ENCODE results near the gene EXOG. TPM values are rescaled to one million over a fixed set of nuclear protein-coding genes. Genes with fewer than 3 reads are reported as not detected.

The EXOG gene
- total and polyA plus RNA-seq, 10 of the 15 experiments (the other 5 are each of a cell fraction or from before 2014, with no cell fraction given), result 7.8 to 20.9 (median 19.6) TPM

DNA sequence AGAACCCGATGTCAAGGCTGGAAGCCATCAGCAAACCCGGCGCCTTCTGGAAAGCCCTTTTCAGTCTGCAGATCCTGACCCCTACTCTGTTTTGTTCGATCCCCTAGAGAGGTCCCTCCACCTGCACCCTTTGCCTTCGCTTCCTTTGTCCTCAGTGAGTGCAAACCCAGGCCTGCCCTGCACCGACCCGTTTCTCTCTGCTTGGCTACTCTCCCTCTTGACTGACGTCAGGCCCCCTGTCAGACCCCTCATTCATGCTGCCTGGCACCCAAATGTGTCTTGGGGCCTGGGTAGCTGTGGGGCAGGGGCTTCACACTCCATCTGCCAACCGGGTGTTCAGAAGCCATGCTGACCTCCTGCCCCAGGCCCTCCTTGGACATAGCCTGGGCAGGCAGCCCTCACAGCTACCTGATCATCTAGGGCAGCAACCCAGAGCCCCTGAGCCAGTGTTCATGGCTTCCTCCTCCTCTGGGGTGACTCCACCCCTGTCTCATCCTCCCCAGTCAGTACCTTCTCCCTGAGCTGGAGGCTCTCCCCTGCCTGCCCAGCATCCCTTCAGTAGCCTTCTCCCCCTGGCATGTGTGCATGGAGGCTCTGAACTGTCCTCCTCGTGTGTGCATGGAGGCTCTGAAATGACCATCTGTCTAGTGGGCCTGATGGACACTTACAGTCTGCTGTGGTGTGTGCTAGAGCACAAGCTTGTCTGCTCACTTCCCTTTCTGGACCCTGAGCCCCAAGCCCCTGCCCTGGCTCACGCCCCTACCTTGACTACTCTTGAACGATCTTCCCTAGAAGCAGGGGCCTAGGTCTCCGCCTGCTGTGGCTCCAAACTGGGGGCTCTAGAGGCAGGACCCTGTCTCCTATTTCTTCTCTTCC lies 69.4 kb downstream of the EXOG start:
- CTCF ChIA-PET, result no interaction called here
- POLR2A ChIA-PET, result no interaction called here
- H3K27me3 ChIP-seq (replicated peaks in 1 of 2; ENCODE audit: control insufficient read depth in 2 of 2, insufficient read depth in 2 of 2, low read length in 1 of 2), result no peaks in the 10 kb centered on the region
- H3K9ac ChIP-seq (ENCODE audit: control insufficient read depth, insufficient read depth, low read length), result no peak overlapping the region
- DNase-seq (ENCODE audit: low read depth, low spot score) (no peak), ATAC-seq (no peak), FAIRE-seq (no peak)
- H4K20me1 ChIP-seq (ENCODE audit: control insufficient read depth, insufficient read depth), result no peaks in the 10 kb centered on the region
- H2AFZ ChIP-seq (ENCODE audit: control insufficient read depth, low read depth, low read length), result no peak overlapping the region
- no peak overlapping the region for H3K4me2 ChIP-seq (ENCODE audit: control insufficient read depth, insufficient read depth)
- SMC1A ChIA-PET (ENCODE audit: uncharacterized antibody, unreplicated experiment), result no interaction called here
- intact Hi-C loops (cut with micrococcal nuclease; ENCODE audit: unreplicated experiment) (no loop called here), in situ Hi-C loops (cut with MboI) (no loop called here)
- no peaks in the 10 kb centered on the region for H3K79me2 ChIP-seq (ENCODE audit: control insufficient read depth, insufficient read depth, low read length)
- no TSS peak for BruUV-seq (replicated peaks)
- no peaks in the 10 kb centered on the region for H3K36me3 ChIP-seq (ENCODE audit: control insufficient read depth in 2 of 2, insufficient read depth in 2 of 2, low read length in 1 of 2)
- H3K27ac ChIP-seq (ENCODE audit: control insufficient read depth, insufficient read depth), result no peak overlapping the region
- H3K4me3 ChIP-seq, result no peak overlapping the region
- WGBS (ENCODE audit: insufficient coverage, insufficient replicate concordance, low lambda C conversion rate, missing lambda C conversion rate), result 27% methylated on average over 12 of the region's 13 CpGs
- no peaks in the 10 kb centered on the region for H3K9me3 ChIP-seq (replicated peaks; ENCODE audit: control insufficient read depth, insufficient read depth, low read length)
- RAD21 ChIA-PET (ENCODE audit: unreplicated experiment), result no interaction called here
- H3K4me1 ChIP-seq (ENCODE audit: control insufficient read depth, insufficient read depth, low read length), result no peaks in the 10 kb centered on the region
- no peak for TF ChIP-seq ATF7 (IDR thresholded peaks at IDR 0.05; ENCODE audit: low read depth)
- TF ChIP-seq, protein P1, sequence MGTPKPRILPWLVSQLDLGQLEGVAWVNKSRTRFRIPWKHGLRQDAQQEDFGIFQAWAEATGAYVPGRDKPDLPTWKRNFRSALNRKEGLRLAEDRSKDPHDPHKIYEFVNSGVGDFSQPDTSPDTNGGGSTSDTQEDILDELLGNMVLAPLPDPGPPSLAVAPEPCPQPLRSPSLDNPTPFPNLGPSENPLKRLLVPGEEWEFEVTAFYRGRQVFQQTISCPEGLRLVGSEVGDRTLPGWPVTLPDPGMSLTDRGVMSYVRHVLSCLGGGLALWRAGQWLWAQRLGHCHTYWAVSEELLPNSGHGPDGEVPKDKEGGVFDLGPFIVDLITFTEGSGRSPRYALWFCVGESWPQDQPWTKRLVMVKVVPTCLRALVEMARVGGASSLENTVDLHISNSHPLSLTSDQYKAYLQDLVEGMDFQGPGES (IDR thresholded peaks at IDR 0.05), result no peak
- no peak for TF ChIP-seq CHD2 (IDR thresholded peaks at IDR 0.05; ENCODE audit: borderline replicate concordance, low read depth, low read length)
- TF ChIP-seq IKZF2 (IDR thresholded peaks at IDR 0.05), result no peak
- TF ChIP-seq, protein P2, sequence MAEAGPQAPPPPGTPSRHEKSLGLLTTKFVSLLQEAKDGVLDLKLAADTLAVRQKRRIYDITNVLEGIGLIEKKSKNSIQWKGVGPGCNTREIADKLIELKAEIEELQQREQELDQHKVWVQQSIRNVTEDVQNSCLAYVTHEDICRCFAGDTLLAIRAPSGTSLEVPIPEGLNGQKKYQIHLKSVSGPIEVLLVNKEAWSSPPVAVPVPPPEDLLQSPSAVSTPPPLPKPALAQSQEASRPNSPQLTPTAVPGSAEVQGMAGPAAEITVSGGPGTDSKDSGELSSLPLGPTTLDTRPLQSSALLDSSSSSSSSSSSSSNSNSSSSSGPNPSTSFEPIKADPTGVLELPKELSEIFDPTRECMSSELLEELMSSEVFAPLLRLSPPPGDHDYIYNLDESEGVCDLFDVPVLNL (IDR thresholded peaks at IDR 0.05; ENCODE audit: low read depth, low read length), result no peak
- TF ChIP-seq, protein P3, sequence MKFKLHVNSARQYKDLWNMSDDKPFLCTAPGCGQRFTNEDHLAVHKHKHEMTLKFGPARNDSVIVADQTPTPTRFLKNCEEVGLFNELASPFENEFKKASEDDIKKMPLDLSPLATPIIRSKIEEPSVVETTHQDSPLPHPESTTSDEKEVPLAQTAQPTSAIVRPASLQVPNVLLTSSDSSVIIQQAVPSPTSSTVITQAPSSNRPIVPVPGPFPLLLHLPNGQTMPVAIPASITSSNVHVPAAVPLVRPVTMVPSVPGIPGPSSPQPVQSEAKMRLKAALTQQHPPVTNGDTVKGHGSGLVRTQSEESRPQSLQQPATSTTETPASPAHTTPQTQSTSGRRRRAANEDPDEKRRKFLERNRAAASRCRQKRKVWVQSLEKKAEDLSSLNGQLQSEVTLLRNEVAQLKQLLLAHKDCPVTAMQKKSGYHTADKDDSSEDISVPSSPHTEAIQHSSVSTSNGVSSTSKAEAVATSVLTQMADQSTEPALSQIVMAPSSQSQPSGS (IDR thresholded peaks at IDR 0.05; ENCODE audit: low read length), result no peak
- TF ChIP-seq, protein P4, sequence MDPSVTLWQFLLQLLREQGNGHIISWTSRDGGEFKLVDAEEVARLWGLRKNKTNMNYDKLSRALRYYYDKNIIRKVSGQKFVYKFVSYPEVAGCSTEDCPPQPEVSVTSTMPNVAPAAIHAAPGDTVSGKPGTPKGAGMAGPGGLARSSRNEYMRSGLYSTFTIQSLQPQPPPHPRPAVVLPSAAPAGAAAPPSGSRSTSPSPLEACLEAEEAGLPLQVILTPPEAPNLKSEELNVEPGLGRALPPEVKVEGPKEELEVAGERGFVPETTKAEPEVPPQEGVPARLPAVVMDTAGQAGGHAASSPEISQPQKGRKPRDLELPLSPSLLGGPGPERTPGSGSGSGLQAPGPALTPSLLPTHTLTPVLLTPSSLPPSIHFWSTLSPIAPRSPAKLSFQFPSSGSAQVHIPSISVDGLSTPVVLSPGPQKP (IDR thresholded peaks at IDR 0.05; ENCODE audit: low read depth, low read length), result no peak
- TF ChIP-seq RB1 (IDR thresholded peaks at IDR 0.05; ENCODE audit: borderline replicate concordance), result no peak
- no peak for TF ChIP-seq TCF12 (IDR thresholded peaks at IDR 0.05; ENCODE audit: low read depth, low read length)
- TF ChIP-seq, protein P5, sequence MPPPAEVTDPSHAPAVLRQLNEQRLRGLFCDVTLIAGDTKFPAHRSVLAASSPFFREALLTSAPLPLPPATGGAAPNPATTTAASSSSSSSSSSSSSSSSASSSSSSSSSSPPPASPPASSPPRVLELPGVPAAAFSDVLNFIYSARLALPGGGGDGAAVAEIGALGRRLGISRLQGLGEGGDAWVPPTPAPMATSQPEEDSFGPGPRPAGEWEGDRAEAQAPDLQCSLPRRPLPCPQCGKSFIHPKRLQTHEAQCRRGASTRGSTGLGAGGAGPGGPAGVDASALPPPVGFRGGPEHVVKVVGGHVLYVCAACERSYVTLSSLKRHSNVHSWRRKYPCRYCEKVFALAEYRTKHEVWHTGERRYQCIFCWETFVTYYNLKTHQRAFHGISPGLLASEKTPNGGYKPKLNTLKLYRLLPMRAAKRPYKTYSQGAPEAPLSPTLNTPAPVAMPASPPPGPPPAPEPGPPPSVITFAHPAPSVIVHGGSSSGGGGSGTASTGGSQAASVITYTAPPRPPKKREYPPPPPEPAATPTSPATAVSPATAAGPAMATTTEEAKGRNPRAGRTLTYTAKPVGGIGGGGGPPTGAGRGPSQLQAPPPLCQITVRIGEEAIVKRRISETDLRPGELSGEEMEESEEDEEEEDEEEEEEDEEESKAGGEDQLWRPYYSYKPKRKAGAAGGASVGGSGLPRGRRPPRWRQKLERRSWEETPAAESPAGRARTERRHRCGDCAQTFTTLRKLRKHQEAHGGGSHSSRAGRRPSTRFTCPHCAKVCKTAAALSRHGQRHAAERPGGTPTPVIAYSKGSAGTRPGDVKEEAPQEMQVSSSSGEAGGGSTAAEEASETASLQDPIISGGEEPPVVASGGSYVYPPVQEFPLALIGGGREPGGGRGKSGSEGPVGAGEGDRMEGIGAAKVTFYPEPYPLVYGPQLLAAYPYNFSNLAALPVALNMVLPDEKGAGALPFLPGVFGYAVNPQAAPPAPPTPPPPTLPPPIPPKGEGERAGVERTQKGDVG (CRISPR knock-in tag; IDR thresholded peaks at IDR 0.05), result no peak
- TF ChIP-seq NBN (IDR thresholded peaks at IDR 0.05), result no peak
- TF ChIP-seq JUND (IDR thresholded peaks at IDR 0.05; ENCODE audit: low read depth, low read length), result no peak
- TF ChIP-seq, protein P6, sequence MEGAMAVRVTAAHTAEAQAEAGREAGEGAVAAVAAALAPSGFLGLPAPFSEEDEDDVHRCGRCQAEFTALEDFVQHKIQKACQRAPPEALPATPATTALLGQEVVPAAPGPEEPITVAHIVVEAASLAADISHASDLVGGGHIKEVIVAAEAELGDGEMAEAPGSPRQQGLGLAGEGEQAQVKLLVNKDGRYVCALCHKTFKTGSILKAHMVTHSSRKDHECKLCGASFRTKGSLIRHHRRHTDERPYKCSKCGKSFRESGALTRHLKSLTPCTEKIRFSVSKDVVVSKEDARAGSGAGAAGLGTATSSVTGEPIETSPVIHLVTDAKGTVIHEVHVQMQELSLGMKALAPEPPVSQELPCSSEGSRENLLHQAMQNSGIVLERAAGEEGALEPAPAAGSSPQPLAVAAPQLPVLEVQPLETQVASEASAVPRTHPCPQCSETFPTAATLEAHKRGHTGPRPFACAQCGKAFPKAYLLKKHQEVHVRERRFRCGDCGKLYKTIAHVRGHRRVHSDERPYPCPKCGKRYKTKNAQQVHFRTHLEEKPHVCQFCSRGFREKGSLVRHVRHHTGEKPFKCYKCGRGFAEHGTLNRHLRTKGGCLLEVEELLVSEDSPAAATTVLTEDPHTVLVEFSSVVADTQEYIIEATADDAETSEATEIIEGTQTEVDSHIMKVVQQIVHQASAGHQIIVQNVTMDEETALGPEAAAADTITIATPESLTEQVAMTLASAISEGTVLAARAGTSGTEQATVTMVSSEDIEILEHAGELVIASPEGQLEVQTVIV (IDR thresholded peaks at IDR 0.05; ENCODE audit: borderline replicate concordance, partially characterized antibody), result no peak
